C4-2B (cell line): Measurements from ENCODE around the gene BRIX1.

Experiments used
- ZFX ChIP-seq: fragments of 450-650 bp; IDR thresholded peaks from 2 replicates; pipeline ENCODE4 v1.6.1; 2017
- TF ChIP-seq, protein P1 (sequence below): fragments of 450-650 bp; conservative IDR thresholded peaks from 2 replicates; pipeline ENCODE4 v1.5.1; 2017; ENCODE audit warnings: mild to moderate bottlenecking

DNA sequence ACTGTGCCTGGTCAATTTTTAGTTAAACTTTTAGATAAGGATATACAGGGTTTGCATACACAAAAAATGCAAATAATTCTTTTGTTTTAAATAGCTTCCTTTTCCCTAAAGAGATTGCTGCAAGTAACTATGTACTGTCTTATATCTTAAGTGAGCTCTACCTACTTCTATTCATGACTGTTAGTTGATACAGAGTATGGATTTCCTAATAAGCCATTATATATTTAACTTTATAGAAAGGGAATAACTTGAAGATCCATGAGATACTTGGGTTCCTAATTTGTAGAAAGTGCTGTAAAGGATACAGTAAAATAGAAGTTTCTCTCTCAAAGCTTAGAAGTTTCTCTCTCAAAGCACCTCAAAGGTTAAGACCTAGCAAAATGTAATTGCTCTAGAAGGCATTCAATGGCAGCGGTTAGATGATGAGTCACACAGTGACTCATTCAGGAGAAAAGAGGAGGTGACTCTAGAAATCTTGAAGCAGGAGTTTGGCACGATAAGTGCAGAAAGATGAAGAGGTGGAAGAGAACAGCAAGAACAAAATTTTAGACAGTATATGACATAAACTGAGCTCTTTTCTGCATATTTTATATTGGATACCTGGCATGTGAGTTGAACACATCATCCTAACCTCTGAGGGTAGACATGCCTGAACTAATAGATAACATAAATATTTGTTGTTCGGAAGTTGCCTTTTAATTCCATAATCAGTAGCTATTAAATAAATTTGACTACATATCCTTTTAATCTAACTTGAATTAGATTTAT, 8.4 kb downstream of the BRIX1 start:
- TF ChIP-seq, protein P1, sequence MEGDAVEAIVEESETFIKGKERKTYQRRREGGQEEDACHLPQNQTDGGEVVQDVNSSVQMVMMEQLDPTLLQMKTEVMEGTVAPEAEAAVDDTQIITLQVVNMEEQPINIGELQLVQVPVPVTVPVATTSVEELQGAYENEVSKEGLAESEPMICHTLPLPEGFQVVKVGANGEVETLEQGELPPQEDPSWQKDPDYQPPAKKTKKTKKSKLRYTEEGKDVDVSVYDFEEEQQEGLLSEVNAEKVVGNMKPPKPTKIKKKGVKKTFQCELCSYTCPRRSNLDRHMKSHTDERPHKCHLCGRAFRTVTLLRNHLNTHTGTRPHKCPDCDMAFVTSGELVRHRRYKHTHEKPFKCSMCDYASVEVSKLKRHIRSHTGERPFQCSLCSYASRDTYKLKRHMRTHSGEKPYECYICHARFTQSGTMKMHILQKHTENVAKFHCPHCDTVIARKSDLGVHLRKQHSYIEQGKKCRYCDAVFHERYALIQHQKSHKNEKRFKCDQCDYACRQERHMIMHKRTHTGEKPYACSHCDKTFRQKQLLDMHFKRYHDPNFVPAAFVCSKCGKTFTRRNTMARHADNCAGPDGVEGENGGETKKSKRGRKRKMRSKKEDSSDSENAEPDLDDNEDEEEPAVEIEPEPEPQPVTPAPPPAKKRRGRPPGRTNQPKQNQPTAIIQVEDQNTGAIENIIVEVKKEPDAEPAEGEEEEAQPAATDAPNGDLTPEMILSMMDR: no peak
- no peak for TF ChIP-seq ZFX
